IPS-NIHi7 (cell line): ENCODE data around the gene HAGHL.

ENCODE experiments used
- DNase-seq: peaks from one replicate; pipeline ENCODE4 v3.0.0; 2012; ENCODE audit warnings: mixed read lengths; ENCODE audit errors: extremely low spot score

HAGHL gene

DNA sequence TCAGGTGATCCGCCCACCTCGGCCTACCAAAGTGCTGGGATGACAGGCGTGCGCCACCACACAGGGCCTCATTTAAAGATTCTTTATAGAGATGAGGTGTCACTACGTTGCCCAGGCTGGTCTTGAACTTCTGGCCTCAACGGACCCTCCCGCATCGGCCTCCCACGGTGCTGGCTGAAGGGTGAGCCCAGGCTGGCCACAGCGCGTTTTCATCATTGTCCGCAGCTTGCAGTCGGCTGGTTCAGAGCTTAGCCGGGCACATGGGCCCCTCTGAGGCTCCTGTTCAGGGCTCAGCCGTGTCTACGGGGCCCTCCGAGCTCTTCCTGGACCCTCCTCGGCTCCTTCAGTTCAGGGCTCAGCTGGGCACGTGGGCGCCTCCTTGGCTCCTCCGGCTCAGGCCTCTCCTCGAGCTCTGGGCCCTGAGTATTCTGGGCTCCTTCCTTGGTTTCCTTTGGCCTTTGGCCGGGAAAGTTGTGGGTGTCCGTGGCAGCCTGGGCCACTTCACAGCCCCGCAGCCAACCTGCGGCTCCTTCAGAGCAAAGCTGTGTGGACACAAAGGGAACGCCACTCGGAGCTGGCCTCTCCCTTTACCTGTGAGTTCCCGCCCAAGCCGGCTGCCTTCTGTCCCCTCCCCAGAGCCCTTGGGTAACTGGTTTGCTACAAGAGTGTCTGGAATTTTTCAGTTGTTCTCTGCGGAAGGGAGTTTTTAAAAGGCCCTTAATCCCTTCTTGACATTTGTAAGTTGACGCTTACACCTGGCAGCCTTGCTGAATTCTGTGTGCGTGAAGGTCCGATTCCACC, 32.4 kb downstream of the HAGHL start:
- no peak for DNase-seq

DNA sequence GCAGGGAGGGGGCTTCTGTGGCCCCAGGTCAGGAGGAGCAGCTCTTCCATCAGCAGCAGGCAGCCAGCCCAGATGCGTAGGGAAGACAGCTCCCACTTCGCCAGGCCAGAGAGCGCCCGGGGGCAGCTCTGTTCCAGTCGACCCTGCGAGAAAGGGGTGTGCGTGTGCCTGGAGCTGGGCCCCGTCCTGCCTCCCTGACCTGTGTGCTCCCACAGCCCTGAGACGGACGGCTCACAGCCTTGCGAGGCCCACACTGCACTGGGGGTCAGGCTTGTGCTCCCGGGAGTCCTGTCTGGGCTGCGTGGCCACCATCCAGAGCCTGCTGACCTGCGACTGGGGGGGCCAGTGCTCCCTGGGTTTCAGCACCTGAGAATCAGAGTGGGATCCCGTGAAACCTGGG, 33.2 kb downstream of the HAGHL start:
- DNase-seq: no peak

DNA sequence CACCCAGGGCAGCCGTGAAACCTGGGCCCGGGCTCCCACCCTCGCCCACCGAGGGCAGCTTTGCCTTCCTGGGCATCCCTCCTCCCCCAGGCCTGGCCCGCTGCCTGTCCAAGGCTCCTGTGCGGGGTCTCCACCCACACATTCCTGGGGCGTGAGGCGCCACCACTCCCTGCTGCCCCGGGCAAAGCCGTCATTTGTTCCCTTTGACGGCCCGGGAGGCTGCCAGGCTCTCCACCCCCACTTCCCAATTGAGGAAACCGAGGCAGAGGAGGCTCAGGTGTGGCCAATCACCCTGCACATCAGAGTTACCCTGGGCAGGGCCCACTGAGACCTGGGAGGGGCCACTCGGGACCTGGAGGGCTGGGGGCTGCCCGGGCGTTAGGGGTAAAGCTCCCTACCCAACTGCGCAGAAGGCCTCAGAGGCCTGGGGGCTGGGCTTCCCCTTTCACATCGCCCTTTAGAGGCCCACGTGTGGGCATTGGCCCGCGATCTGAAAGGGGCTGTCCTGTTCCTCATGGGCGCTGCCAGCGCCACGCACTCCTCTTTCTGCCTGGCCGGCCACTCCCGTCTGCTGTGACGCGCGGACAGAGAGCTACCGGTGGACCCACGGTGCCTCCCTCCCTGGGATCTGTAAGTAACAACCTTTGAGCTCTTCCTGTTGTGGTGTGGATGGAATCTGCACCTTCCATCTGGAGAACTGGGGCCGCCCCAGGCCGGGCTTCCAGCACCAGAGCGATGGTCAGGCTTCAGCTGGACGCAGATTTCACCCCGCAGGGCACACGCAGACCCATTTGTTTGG, 33.8 kb downstream of the HAGHL start, which contains the start of gene MSLN:
TSS of gene MSLN (plus strand) at position 190 of the 799 bp plus-strand sequence. CDS start 1,947 bp downstream, outside the sequence.
- DNase-seq: no peak

DNA sequence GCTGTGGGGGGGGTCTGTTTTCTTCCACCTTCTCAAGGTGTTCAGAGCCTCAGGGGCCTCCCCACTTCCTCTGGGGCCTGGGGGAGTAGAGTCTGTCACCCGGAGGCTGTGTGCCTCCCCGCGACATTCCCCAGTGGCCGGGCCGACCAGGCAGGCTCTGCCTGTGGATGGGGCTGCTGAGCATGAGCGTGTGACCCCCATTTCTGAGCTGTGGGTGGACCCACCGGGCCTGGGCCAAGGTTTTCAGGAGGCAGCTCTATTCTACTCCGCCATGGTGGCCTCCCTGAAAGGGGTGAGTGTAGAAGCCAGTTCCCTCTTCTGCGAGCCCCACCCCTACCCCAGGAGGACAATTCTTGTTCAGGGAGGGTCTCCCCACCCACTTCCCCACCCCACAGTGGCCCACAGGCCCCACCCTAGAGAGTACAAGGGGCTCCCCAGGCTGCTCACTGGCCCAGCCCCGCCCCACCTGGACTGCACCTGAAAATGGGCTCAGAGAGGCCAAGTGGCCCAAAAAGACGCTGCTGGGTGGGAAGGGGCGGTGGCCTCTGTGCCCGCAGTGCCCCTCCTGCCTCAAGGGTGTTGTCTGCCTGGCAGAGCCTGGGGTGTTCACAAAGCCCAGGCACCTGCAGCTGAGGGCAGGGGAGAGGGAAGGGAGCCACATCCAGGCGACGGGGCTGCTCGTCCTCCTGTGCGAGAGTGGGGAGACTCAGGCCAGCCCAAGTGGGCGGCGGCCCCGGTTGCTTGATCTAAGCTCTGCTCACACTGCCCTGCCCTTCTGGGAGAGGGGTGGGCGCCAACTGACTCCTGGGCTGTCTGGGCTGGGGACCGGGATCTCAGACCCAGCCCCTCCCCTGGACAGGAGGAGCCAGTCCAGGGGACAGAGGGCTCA, 35.0 kb downstream of the HAGHL start:
- DNase-seq: no peak

DNA sequence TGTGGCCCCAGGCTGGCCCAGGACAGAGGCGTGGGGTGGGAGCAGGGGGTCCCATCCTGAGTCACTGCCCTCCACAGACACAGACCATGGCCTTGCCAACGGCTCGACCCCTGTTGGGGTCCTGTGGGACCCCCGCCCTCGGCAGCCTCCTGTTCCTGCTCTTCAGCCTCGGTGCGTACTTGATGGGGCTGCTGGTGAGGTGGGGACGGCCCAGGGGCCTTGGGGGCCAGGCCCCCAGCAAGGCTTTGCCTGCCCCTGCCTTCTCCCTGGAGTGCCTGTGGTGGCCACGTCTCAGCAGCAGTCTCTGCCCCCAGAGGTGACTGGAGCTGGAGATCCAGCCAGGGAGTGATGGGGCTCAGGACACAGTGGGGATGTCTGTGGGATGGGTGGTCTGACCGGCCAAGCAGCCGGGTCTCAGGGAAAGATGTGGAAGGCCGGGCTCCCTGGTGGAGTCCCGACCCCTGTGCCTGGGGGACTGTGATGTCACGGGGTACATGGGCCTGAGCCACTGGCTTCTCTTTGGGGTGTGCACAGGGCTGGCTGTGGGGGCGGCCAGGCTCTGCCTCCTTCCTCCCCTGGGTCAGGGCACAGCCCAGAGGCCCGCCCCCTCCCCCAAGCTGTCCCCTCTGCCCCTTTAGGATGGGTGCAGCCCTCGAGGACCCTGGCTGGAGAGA, 35.8 kb downstream of the HAGHL start:
- no peak for DNase-seq

DNA sequence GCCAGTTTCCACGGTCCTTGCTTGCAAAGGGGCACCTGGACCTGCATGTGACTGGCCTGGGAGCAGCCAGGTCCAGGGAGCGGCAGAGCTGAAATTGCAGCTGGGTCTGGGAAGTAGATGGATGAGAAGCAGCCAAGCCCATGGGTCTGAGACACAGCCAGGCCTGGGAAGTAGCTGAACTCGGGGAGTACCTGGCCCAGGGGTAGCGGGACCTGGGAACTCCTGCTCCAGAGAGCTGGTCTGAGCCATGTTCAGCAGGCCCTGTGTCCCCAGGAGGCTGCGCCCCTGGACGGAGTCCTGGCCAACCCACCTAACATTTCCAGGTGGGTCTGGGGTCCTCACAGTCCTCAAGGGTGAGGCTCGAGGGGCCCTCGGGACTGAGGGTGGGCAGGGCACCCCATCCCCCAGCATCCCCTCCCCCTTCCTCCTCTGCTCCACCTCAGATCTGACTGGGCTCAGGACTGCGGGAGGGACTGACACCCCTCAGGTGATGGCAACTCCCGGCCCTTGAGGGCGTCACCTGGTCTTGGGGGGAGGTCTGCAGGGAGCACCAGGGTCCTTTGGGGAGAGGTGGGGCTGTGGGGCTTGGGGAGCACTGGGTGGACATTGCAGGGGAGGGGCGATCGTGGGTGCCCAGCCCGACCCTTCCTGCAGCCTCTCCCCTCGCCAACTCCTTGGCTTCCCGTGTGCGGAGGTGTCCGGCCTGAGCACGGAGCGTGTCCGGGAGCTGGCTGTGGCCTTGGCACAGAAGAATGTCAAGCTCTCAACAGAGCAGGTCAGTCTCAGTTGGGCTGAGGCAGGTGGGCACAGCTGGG, 36.7 kb downstream of the HAGHL start:
- no peak for DNase-seq

DNA sequence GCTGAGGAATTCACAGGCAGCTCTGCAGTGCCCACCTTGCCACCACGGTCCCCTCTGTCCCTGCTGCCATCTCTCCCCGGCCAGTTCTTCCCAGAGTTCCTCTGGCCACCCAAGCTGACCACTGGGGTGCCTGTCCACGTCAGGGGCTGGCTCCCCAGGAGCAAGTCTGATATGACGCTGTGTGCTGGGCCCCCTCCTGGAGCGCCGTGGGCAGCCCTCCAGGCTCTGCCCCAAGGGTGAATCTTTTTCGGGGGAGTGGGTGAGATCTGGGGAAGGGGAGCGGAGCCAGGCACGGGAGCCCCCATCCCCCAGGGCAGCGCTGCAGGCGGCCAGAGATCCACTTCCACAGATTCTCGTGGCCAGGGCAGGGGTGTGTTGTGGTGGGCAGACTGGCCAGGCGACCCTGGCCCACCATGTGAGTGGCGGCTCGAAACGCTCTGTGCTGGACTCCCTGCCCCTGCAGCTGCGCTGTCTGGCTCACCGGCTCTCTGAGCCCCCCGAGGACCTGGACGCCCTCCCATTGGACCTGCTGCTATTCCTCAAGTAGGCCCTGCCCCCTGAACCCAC, 37.4 kb downstream of the HAGHL start:
- DNase-seq: no peak

DNA sequence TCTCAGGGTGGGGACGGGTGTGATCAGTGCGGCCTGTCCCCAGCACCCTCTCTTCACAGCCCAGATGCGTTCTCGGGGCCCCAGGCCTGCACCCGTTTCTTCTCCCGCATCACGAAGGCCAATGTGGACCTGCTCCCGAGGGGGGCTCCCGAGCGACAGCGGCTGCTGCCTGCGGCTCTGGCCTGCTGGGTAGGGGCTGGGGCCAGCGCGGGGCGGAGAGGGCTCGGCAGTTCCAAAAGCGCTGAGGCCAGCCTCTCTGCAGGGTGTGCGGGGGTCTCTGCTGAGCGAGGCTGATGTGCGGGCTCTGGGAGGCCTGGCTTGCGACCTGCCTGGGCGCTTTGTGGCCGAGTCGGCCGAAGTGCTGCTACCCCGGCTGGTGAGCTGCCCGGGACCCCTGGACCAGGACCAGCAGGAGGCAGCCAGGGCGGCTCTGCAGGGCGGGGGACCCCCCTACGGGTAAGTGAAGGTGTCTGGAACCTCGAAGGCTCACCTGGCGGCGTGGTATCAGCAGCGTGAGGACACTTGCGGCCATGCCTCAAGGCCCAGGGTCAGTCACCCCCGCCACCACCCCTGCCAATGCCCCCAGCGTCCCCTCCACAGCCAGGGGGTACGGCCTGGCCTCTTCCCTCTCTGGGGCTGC, 38.1 kb downstream of the HAGHL start:
- DNase-seq: no peak

DNA sequence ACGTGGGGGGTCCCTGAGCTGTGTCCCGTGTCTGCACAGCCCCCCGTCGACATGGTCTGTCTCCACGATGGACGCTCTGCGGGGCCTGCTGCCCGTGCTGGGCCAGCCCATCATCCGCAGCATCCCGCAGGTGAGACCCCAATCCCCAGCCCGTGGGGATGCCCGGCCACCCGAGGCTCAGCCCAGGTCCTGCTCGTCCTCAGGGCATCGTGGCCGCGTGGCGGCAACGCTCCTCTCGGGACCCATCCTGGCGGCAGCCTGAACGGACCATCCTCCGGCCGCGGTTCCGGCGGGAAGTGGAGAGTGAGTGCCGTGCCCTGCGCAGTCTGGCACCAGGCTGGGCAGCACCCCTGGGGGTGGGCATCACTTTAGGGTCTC, 38.6 kb downstream of the HAGHL start:
- DNase-seq: no peak

DNA sequence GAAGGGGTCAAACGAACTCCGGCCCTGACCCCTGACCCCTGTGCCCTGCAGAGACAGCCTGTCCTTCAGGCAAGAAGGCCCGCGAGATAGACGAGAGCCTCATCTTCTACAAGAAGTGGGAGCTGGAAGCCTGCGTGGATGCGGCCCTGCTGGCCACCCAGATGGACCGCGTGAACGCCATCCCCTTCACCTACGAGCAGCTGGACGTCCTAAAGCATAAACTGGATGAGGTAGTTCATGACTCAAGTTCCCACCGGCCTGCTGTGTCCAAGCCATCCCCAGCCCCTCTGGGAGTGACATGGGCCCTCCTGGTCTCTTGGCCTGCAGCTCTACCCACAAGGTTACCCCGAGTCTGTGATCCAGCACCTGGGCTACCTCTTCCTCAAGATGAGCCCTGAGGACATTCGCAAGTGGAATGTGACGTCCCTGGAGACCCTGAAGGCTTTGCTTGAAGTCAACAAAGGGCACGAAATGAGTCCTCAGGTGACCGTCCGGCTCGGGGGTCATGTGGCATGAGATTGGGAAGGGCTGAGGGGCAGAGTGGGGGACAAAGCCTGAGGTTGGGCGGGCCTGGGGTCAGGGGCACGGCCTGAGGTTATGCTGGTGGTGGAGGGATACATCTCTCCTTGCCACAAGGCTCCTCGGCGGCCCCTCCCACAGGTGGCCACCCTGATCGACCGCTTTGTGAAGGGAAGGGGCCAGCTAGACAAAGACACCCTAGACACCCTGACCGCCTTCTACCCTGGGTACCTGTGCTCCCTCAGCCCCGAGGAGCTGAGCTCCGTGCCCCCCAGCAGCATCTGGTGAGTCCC, 39.3 kb downstream of the HAGHL start:
- DNase-seq: no peak

DNA sequence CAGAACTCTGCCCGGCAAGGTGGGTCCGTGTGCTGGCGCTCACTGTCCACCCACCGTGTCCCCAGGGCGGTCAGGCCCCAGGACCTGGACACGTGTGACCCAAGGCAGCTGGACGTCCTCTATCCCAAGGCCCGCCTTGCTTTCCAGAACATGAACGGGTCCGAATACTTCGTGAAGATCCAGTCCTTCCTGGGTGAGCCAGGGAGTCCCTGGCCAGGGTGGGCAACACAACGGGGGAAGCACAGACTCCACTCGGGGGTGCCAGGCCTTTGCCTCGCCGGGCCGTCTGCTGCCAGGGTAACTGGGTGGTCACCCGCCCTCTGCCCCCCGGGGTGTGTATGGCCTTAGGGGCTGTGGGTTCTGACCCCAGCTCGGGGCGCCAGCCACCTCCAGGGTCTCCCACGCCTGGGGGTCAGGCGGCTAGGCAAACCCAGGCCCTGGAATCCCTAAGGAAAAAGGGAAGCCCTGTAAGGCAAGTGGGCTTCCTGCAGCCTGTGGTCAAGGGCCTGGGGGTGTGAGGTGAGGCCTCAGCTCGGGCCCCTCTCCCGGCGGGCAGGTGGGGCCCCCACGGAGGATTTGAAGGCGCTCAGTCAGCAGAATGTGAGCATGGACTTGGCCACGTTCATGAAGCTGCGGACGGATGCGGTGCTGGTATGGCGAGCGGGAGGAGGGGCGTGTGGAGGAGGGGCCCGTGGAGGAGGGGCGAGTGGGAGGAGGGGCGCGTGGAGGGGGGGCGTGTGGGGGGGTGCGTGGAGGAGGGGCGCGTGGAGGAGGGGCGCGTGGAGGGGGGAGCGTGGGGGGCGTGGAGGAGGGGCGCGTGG, 40.1 kb downstream of the HAGHL start:
- DNase-seq: no peak

DNA sequence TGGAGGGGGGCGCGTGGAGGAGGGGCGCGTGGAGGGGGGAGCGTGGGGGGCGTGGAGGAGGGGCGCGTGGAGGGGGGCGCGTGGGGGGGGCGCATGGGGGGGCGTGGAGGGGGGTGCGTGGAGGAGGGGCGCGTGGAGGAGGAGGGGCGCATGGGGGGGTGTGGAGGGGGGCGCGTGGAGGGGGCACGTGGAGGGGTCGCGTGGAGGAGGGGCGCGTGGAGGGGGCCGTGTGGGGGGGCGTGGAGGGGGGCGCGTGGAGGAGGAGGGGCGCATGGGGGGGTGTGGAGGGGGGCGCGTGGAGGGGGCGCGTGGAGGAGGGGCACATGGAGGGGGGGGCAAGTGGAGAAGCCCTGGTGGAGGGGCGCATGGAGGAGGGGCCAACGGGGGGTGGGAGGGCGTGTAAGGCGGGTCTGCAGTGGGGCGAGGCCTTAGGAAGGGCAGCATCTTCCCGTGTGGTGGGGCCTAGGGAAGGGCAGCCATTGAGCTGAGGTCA, 40.9 kb downstream of the HAGHL start:
- no peak for DNase-seq

DNA sequence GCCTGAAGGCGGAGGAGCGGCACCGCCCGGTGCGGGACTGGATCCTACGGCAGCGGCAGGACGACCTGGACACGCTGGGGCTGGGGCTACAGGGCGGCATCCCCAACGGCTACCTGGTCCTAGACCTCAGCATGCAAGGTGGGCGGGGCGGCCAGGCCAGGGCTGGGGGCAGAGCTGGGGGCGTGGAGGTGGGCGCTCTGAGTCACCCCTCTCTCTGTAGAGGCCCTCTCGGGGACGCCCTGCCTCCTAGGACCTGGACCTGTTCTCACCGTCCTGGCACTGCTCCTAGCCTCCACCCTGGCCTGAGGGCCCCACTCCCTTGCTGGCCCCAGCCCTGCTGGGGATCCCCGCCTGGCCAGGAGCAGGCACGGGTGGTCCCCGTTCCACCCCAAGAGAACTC, 41.5 kb downstream of the HAGHL start:
- no peak for DNase-seq

DNA sequence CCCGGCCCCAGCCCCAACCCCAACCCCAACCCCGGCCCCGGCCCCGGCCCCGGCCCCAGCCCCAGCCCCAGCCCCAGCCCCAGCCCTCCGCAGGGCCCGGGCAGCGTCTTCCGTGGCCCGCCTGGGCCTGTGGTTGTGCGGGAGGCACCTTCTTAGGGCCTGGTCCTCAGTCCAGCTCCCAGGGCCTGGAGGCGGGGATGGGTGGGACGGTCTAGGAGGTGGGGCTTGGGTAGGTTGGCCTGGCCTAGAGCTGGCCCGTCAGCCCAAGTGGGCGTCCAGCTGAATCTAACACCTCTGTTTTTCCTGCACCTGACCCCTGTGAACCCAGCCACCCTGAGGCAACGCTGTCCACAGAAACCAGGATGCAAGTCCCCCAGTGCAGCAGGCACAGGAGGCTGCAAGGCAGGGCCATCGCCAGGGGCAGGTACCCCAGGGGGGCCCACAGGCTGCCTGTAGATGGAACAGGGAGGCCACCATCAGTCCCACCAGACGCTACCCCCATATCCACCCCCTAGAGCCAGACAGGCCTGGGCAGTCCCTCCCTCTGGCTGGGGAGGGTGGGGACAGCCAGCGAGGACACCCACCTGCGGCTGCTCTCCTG, 42.4 kb downstream of the HAGHL start:
- DNase-seq: no peak

DNA sequence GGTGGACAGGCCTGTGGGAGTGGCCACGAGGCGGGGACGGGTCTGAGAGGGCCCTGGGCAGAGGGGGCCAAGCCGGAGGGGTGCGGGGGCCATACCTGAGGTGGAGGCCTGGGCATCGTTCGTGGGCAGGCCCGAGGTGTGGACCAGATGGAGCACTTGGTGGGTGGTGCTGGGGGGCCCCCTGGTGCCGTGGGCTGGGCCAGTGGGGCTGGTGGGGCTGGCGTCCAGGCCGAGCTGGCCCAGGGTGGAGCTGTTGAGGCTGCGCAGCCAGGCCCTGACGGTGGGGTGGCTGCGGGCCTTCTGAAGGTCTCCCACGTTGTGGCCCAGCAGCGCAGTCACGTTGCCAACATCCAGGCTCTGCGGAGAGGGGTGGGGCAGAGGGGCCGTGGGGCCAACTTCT, 43.0 kb downstream of the HAGHL start:
- DNase-seq: no peak

DNA sequence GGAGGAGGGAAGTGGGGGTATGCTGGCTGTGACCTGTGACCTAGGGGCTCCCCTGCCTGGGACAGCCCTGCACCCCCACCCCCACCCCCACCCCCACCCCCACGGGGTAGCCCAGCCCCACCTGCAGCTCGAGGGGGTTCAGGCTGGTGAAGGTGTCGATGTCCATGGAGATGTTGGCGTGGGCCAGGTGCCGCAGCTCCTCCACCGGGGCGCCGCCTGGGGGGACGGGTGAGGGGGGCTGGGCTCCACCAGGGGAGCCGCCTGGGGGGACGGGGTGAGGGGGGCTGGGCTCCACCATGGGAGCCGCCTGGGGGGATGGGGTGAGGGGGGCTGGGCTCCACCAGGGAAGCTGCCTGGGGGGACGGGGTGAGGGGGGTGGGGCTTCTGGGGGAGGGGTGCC, 43.5 kb downstream of the HAGHL start:
- no peak for DNase-seq

DNA sequence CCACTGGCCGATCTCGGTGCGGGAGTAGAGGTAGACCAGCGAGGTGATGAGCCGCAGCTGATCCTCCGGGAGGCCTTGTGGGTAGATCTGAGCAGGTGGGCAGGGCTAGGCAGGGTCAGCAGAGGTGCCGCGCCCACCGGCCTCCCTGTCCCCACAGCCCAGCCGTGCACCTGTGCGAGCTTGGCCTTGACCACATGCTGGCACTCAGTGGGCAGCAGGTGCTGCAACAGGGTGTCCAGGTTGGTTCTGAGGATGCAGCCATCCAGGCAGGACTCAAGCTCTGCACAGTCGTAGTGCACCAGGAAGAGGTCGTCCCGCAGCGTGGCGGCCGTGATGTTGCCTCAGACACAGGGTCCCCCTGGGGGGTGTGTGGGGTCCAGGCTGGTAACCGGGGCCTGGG, 46.1 kb downstream of the HAGHL start:
- DNase-seq: no peak
